ENCODE data around the gene PPP3CB. TPM values are rescaled to one million over a fixed set of nuclear protein-coding genes. Genes with fewer than 3 reads are reported as not detected.

Gene PPP3CB
- 10 to 100 TPM; 21.3 to 43.7 (median 24.9) TPM for polyA plus RNA-seq
- long read RNA-seq, donor 1, transcript PPP3CB-202 (14 exons, 3,501 nt), result major isoform, 7 of 13 reads
- long read RNA-seq, donor 1, partial matches to known transcripts, result 0 of 13 reads
- long read RNA-seq, donor 1, other reads (novel, unspliced or antisense), result 0 of 13 reads
- long read RNA-seq, donor 2, partial matches to known transcripts, result 0 of 2 reads
- long read RNA-seq, donor 2, other reads (novel, unspliced or antisense), result 0 of 2 reads
- long read RNA-seq, donor 3, partial matches to known transcripts, result 0 of 1 reads
- long read RNA-seq, donor 3, other reads (novel, unspliced or antisense), result 0 of 1 reads
- long read RNA-seq, donor 4, result 0 reads
- long read RNA-seq, donor 5, partial matches to known transcripts, result 0 of 1 reads
- long read RNA-seq, donor 5, other reads (novel, unspliced or antisense), result 0 of 1 reads
- long read RNA-seq, donor 6, partial matches to known transcripts, result 0 of 2 reads
- long read RNA-seq, donor 6, other reads (novel, unspliced or antisense), result 0 of 2 reads
- long read RNA-seq, donor 7, result 0 reads
- long read RNA-seq, donor 8, result 0 reads
- long read RNA-seq, donor 9, result 0 reads
- long read RNA-seq, donor 10, partial matches to known transcripts, result 0 of 7 reads
- long read RNA-seq, donor 10, other reads (novel, unspliced or antisense), result 0 of 7 reads

DNA sequence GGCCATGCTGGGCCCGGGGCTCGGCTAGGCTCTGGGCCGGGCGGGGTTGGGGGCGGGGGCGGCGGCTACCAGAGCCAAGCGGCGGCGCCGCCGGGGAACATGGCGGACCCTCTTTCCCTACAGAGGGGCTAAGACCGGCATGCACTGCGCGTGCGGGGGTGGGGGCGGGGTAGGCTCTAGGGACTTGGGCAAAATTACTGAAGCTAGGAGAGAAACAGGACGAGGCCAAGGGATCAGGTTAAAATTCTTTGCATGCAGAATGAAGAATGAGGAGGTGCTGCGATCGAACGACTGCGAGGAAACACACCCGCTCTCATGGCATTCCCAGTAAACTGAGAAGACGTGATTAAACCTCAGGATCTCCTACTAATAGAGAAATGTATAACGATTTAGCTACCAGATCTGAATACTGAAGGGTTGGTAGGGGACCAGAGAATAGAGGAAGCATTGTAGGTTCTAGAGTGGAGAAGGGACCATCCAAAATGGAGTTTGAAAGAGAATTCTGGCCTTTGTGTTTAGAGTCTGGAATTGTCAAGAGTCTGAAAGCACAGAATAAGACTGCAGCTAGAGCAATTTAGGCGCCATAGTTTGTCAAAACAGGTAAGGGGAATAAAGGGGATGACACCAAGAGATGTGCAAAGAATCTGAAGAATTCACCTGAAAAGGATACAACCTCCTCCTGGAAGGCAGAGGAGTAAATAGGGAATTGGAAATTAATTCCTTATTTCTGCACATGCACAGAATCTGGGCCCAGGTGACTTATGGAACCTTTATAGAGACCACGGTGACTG, at the start of gene PPP3CB:
Gene PPP3CB (minus strand): TSS at position 141 of the 791 bp plus-strand sequence. CDS start 135 bp downstream, at position 6.
- Histone ChIP-seq H3K27me3 (ENCODE audit: control insufficient read depth in 3 of 3, insufficient read depth in 3 of 3, low read length in 3 of 3) (no peaks in the 10 kb centered on the region), H3K36me3 (ENCODE audit: control insufficient read depth in 3 of 3, insufficient read depth in 2 of 3, low read depth in 1 of 3, low read length in 3 of 3) (peaks cover 0 to 15% (median 3%) of the 10 kb centered on the region in 3 donors), H3K4me3 (ENCODE audit: low read depth in 1 of 3, low read length in 3 of 3) (peak within 1 kb of the TSS; percentile 76 to 93 (median 86)), H3K4me1 (ENCODE audit: control insufficient read depth in 3 of 3, insufficient read depth in 2 of 3, low read depth in 1 of 3, low read length in 2 of 3) (peaks cover 3 to 12% (median 7%) of the 10 kb centered on the region in 3 donors), H3K9me3 (ENCODE audit: control insufficient read depth in 2 of 2, insufficient read depth in 1 of 2, low read depth in 1 of 2, low read length in 1 of 2) (no peaks in the 10 kb centered on the region), H3K27ac (ENCODE audit: low read depth in 1 of 3, low read length in 2 of 3) (peak within 1 kb of the TSS; percentile 90 to 99 (median 96))
- FAIRE-seq (no peak), DNase-seq (peak; percentile 95 to 97)
- 5 to 8% (median 8%) methylated on average over 22 to 28 of the region's 28 CpGs for WGBS, 3 donors

- Histone ChIP-seq H3K27me3 (ENCODE audit: control insufficient read depth in 3 of 3, insufficient read depth in 3 of 3, low read length in 3 of 3) (no peaks in the 10 kb centered on the region), H3K4me1 (ENCODE audit: control insufficient read depth in 3 of 3, insufficient read depth in 2 of 3, low read depth in 1 of 3, low read length in 2 of 3) (no peaks in the 10 kb centered on the region), H3K9me3 (ENCODE audit: control insufficient read depth in 2 of 2, insufficient read depth in 1 of 2, low read depth in 1 of 2, low read length in 1 of 2) (no peaks in the 10 kb centered on the region), H3K4me3 (ENCODE audit: low read depth in 1 of 3, low read length in 3 of 3) (no peak overlapping the region), H3K27ac (ENCODE audit: low read depth in 1 of 3, low read length in 2 of 3) (no peak overlapping the region), H3K36me3 (ENCODE audit: control insufficient read depth in 3 of 3, insufficient read depth in 2 of 3, low read depth in 1 of 3, low read length in 3 of 3) (peaks cover 4 to 23% (median 5%) of the 10 kb centered on the region in 3 donors)
- 80 to 86% (median 82%) methylated on average over 2 of the region's 2 CpGs for WGBS, 3 donors
- no peak for FAIRE-seq
- DNase-seq, result no peak
Observed at GRCh38 chr10:73545357-73545756, 49.5 kb upstream of the PPP3CB start.

DNA sequence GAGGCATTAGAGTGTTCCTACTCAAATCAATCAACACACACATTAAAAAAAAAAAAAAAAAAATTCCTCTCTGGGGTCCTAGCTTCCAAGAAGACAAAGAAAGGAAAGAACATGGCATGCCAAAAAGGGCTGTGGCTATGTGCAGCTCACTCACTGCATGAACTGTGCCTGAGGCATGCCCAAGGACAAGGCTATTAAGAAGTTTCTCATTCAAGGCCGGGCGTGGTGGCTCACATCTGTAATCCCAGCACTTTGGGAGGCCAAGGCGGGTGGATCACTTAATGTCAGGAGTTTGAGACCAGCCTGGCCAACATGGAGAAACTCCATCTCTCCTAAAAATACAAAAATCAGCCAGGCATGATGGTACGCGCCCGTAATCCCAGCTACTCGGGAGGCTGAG, 41.9 kb upstream of the PPP3CB start:
- WGBS, 3 donors, result 93 to 97% (median 95%) methylated on average over 7 of the region's 7 CpGs
- H3K9me3 ChIP-seq (ENCODE audit: control insufficient read depth in 2 of 2, insufficient read depth in 1 of 2, low read depth in 1 of 2, low read length in 1 of 2), result no peaks in the 10 kb centered on the region
- no peak for FAIRE-seq
- H3K4me3 ChIP-seq (ENCODE audit: low read depth in 1 of 3, low read length in 3 of 3), result no peak overlapping the region
- no peak overlapping the region for H3K27ac ChIP-seq (ENCODE audit: low read depth in 1 of 3, low read length in 2 of 3)
- no peaks in the 10 kb centered on the region for H3K4me1 ChIP-seq (ENCODE audit: control insufficient read depth in 3 of 3, insufficient read depth in 2 of 3, low read depth in 1 of 3, low read length in 2 of 3)
- no peak for DNase-seq
- H3K36me3 ChIP-seq (ENCODE audit: control insufficient read depth in 3 of 3, insufficient read depth in 2 of 3, low read depth in 1 of 3, low read length in 3 of 3), result peaks cover 0 to 37% (median 4%) of the 10 kb centered on the region in 3 donors
- no peaks in the 10 kb centered on the region for H3K27me3 ChIP-seq (ENCODE audit: control insufficient read depth in 3 of 3, insufficient read depth in 3 of 3, low read length in 3 of 3)

DNA sequence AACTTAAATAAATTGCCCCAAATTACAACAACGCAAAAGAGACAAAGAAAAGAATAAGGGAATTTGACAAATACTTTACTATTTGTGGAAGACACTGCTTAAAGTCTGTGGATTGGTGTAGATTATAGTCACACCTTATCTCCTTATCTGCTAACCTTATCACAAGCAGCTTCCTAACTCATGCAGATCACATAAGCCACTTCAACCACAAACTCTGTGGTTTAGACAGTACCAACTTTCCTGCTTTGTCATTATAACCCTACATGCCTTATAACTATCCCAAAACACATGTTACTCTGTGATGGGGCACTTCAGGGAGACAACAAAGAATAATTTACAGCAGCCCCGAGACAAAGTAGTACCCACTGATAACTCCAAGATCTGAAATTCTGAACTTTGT, 41.5 kb upstream of the PPP3CB start:
- peaks cover 0 to 35% (median 4%) of the 10 kb centered on the region in 3 donors for H3K36me3 ChIP-seq (ENCODE audit: control insufficient read depth in 3 of 3, insufficient read depth in 2 of 3, low read depth in 1 of 3, low read length in 3 of 3)
- H3K9me3 ChIP-seq (ENCODE audit: control insufficient read depth in 2 of 2, insufficient read depth in 1 of 2, low read depth in 1 of 2, low read length in 1 of 2), result no peaks in the 10 kb centered on the region
- DNase-seq (no peak), FAIRE-seq (no peak)
- H3K4me3 ChIP-seq (ENCODE audit: low read depth in 1 of 3, low read length in 3 of 3), result no peak overlapping the region
- WGBS, 3 donors, result 70 to 76% (median 71%) methylated on average over 2 of the region's 2 CpGs
- H3K27ac ChIP-seq (ENCODE audit: low read depth in 1 of 3, low read length in 2 of 3), result no peak overlapping the region
- no peaks in the 10 kb centered on the region for H3K27me3 ChIP-seq (ENCODE audit: control insufficient read depth in 3 of 3, insufficient read depth in 3 of 3, low read length in 3 of 3)
- H3K4me1 ChIP-seq (ENCODE audit: control insufficient read depth in 3 of 3, insufficient read depth in 2 of 3, low read depth in 1 of 3, low read length in 2 of 3), result no peaks in the 10 kb centered on the region

- no peaks in the 10 kb centered on the region for H3K4me1 ChIP-seq (ENCODE audit: control insufficient read depth in 3 of 3, insufficient read depth in 2 of 3, low read depth in 1 of 3, low read length in 2 of 3)
- H3K27ac ChIP-seq (ENCODE audit: low read depth in 1 of 3, low read length in 2 of 3), result no peak overlapping the region
- no peak overlapping the region for H3K4me3 ChIP-seq (ENCODE audit: low read depth in 1 of 3, low read length in 3 of 3)
- no peak for DNase-seq
- 90 to 92% (median 90%) methylated on average over 1 of the region's 1 CpG for WGBS, 3 donors
- H3K36me3 ChIP-seq (ENCODE audit: control insufficient read depth in 3 of 3, insufficient read depth in 2 of 3, low read depth in 1 of 3, low read length in 3 of 3), result peaks cover 0 to 22% (median 0%) of the 10 kb centered on the region in 3 donors
- FAIRE-seq, result no peak
- H3K9me3 ChIP-seq (ENCODE audit: control insufficient read depth in 2 of 2, insufficient read depth in 1 of 2, low read depth in 1 of 2, low read length in 1 of 2), result no peaks in the 10 kb centered on the region
- no peaks in the 10 kb centered on the region for H3K27me3 ChIP-seq (ENCODE audit: control insufficient read depth in 3 of 3, insufficient read depth in 3 of 3, low read length in 3 of 3)
Observed at GRCh38 chr10:73534857-73535256, 39.0 kb upstream of the PPP3CB start.

GRCh38 chr10:73529089-73529832, 33.4 kb upstream of the PPP3CB start:
- H3K4me1 ChIP-seq (ENCODE audit: control insufficient read depth in 3 of 3, insufficient read depth in 2 of 3, low read depth in 1 of 3, low read length in 2 of 3), result peaks cover 0 to 4% (median 0%) of the 10 kb centered on the region in 3 donors
- H3K9me3 ChIP-seq (ENCODE audit: control insufficient read depth in 2 of 2, insufficient read depth in 1 of 2, low read depth in 1 of 2, low read length in 1 of 2), result no peaks in the 10 kb centered on the region
- peaks cover 0 to 21% (median 0%) of the 10 kb centered on the region in 3 donors for H3K36me3 ChIP-seq (ENCODE audit: control insufficient read depth in 3 of 3, insufficient read depth in 2 of 3, low read depth in 1 of 3, low read length in 3 of 3)
- DNase-seq, result peak; percentile 79 to 86
- WGBS, 3 donors, result 93 to 98% (median 96%) methylated on average over 5 of the region's 5 CpGs
- H3K27ac ChIP-seq (ENCODE audit: low read depth in 1 of 3, low read length in 2 of 3), result no peak overlapping the region
- no peak for FAIRE-seq
- no peak overlapping the region for H3K4me3 ChIP-seq (ENCODE audit: low read depth in 1 of 3, low read length in 3 of 3)
- no peaks in the 10 kb centered on the region for H3K27me3 ChIP-seq (ENCODE audit: control insufficient read depth in 3 of 3, insufficient read depth in 3 of 3, low read length in 3 of 3)

GRCh38 chr10:73522263-73522662, 26.4 kb upstream of the PPP3CB start:
- DNase-seq, result no peak
- Histone ChIP-seq H3K27ac (ENCODE audit: low read depth in 1 of 3, low read length in 2 of 3) (no peak overlapping the region), H3K9me3 (ENCODE audit: control insufficient read depth in 2 of 2, insufficient read depth in 1 of 2, low read depth in 1 of 2, low read length in 1 of 2) (no peaks in the 10 kb centered on the region), H3K36me3 (ENCODE audit: control insufficient read depth in 3 of 3, insufficient read depth in 2 of 3, low read depth in 1 of 3, low read length in 3 of 3) (peaks cover 0 to 34% (median 2%) of the 10 kb centered on the region in 3 donors), H3K4me1 (ENCODE audit: control insufficient read depth in 3 of 3, insufficient read depth in 2 of 3, low read depth in 1 of 3, low read length in 2 of 3) (no peaks in the 10 kb centered on the region), H3K4me3 (ENCODE audit: low read depth in 1 of 3, low read length in 3 of 3) (no peak overlapping the region), H3K27me3 (ENCODE audit: control insufficient read depth in 3 of 3, insufficient read depth in 3 of 3, low read length in 3 of 3) (no peaks in the 10 kb centered on the region)
- FAIRE-seq, result no peak
- 91 to 96% (median 94%) methylated on average over 1 of the region's 1 CpG for WGBS, 3 donors
